Parathyroid adenoma (tissue), 2 donors: ENCODE measurements around the gene ECE1.
A peak's percentile ranks its signal among the peaks of the same experiment; 100 is the strongest.

Experiments used
- H2AFZ ChIP-seq: fragments of 300-600 bp; sonication (generic); one replicate; pipeline ENCODE4 v1.7.0; 2017; ENCODE audit warnings: antibody characterized with exemption, mild to moderate bottlenecking
- H3K27ac ChIP-seq: fragments of 300-600 bp; sonication (generic); one replicate; pipeline ENCODE4 v1.7.0; 2017
- H3K27me3 ChIP-seq: fragments of 300-600 bp; sonication (generic); one replicate; pipeline ENCODE4 v1.7.0; 2017; ENCODE audit warnings: low read length; ENCODE audit not compliant: control insufficient read depth, insufficient read depth
- H3K36me3 ChIP-seq: fragments of 300-600 bp; sonication (generic); one replicate; pipeline ENCODE4 v1.7.0; 2017; ENCODE audit warnings: low read length; ENCODE audit not compliant: control insufficient read depth, insufficient read depth
- H3K4me1 ChIP-seq: fragments of 300-600 bp; sonication (generic); one replicate; pipeline ENCODE4 v1.7.0; 2017; ENCODE audit warnings: control low read depth
- H3K4me2 ChIP-seq: fragments of 300-600 bp; sonication (generic); one replicate; pipeline ENCODE4 v1.7.0; 2017; ENCODE audit warnings: low read length
- H3K4me3 ChIP-seq: fragments of 300-600 bp; sonication (generic); one replicate; pipeline ENCODE4 v1.7.0; 2017; ENCODE audit warnings: low read depth, low read length
- H3K79me2 ChIP-seq: fragments of 300-600 bp; sonication (generic); one replicate; pipeline ENCODE4 v1.7.0; 2017; ENCODE audit warnings: control low read depth
- H3K9ac ChIP-seq: fragments of 300-600 bp; sonication (generic); one replicate; pipeline ENCODE4 v1.7.0; 2017; ENCODE audit warnings: mild to moderate bottlenecking
- H3K9me3 ChIP-seq: fragments of 300-600 bp; sonication (generic); one replicate; pipeline ENCODE4 v1.7.0; 2017; ENCODE audit warnings: low read length; ENCODE audit not compliant: control insufficient read depth
- TF ChIP-seq, protein P1 (sequence below): fragments of 300-600 bp; sonication (generic); IDR thresholded peaks from one replicate; pipeline ENCODE4 v1.7.0; 2017; ENCODE audit warnings: antibody characterized with exemption, mild to moderate bottlenecking
- donor health status: primary hyperparathyroidism.

Gene ECE1

DNA sequence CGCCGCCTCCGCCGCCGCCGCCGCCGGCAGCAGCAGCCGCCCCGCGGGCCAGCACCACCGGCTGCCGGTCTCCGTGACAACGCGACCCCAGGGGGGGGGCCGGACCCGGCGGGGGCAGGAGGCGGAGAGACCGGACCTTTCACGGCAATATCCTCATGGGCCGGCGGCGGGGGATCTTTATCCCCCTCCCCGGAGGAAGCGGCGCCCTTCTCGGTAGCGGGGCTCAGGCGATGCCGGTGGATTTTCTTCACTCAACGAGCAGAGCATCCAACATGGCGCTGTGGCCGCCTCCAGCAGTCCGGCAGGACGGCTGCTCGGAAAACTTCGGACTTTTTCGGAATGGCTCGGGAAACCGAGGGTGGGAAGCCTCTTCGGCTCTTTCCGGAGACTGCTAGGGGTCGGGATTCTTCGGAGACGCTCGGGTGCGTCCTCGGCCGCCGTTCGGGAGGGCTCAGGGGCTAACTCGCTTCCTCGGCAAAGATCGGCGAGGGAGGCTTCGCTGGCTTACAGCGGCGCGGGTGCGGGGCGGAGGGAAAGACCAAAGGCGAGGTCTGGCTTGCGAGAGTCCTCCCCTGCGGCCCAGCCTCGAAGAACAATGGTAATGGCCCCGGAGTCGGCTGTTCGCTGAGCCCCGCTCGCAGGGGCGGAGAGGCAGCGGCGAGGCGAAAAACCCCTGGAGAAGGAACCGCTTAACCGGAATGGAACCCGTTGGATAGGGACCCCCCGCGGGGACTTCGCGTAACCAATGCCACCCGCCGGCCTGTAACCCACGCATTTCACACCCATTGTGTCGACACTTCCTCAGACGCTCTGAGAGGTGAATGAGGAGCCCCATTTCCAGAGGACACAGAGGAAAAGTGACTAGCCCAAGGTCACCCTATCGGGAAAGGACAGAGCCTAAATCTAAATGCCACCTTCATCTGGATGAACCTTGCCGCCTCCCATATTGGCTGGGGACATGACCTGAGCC, 113.4 kb downstream of the ECE1 start, which contains the start of gene EIF4G3:
Gene EIF4G3 (minus strand): TSS at position 312 of the 970 bp plus-strand sequence. CDS start 174,155 bp downstream, outside the sequence.
- Histone ChIP-seq H2AFZ (peak within 1 kb of the TSS; percentile 92), H3K27me3 (no peaks in the 10 kb centered on the region)

DNA sequence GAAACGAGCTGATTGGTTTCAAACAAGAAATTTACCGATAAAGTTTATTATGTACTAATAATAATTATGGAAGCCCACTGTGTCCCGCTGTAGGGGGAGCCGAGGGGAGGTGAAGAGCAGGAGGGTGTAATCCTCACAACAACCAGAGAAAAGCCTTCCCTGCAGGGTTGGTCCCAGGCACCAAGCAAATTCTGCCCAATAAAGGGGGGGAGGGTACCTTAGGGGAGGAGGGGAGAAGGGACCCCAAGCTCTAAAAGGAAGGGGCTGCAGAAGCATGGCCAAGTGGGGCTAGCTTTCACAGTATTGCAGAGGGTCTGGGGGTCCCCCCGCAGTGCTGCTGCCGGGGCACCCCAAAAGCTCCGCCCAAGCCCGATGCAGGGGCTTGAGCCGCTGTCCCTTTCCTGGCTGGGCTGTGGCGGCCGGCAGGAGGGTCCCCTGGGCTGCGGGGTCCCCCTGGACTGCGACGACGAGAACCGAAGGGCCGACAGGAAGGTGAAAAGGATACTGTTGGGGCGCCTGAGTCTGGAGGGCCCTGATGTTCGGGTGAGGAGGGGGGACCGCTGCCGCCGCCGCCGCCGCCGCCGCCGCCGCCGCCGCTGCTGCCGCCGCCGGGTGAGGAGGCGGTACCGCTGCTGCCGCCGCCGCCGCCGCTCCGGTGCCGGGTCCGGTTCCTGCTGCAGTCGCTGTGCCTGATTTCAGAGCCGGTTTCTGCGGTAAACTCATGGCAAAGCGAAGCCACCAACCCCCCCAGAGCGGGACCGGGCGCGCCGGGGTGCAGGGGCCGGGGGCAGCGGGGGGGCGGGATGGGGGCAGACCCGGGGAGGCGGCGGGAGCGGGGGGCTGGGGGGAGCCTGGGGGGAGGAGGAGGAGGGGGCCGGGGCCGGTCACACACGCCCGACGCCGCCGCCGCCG, 114.3 kb downstream of the ECE1 start:
- no peaks in the 10 kb centered on the region for H3K79me2 ChIP-seq
- peak overlapping the region; percentile 68 for H2AFZ ChIP-seq
- H3K27me3 ChIP-seq = no peaks in the 10 kb centered on the region
- no peak overlapping the region for H3K9ac ChIP-seq
- no peaks in the 10 kb centered on the region for H3K36me3 ChIP-seq
- no peaks in the 10 kb centered on the region for H3K4me1 ChIP-seq
- peak overlapping the region; percentile 80 for H3K4me3 ChIP-seq
- peak overlapping the region; percentile 79 for H3K27ac ChIP-seq
- H3K9me3 ChIP-seq = no peaks in the 10 kb centered on the region
- peak overlapping the region; percentile 89 for H3K4me2 ChIP-seq
- TF ChIP-seq, protein P1, sequence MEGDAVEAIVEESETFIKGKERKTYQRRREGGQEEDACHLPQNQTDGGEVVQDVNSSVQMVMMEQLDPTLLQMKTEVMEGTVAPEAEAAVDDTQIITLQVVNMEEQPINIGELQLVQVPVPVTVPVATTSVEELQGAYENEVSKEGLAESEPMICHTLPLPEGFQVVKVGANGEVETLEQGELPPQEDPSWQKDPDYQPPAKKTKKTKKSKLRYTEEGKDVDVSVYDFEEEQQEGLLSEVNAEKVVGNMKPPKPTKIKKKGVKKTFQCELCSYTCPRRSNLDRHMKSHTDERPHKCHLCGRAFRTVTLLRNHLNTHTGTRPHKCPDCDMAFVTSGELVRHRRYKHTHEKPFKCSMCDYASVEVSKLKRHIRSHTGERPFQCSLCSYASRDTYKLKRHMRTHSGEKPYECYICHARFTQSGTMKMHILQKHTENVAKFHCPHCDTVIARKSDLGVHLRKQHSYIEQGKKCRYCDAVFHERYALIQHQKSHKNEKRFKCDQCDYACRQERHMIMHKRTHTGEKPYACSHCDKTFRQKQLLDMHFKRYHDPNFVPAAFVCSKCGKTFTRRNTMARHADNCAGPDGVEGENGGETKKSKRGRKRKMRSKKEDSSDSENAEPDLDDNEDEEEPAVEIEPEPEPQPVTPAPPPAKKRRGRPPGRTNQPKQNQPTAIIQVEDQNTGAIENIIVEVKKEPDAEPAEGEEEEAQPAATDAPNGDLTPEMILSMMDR = no peak

More for the DNA sequence above, 113.4 kb downstream of the ECE1 start, which contains the start of gene EIF4G3:
- H3K4me3 ChIP-seq = peak within 1 kb of the TSS; percentile 80
- peak within 1 kb of the TSS; percentile 79 for H3K27ac ChIP-seq
- no peaks in the 10 kb centered on the region for H3K4me1 ChIP-seq
- H3K9me3 ChIP-seq = no peaks in the 10 kb centered on the region
- peak within 1 kb of the TSS; percentile 89 for H3K4me2 ChIP-seq
- no peaks in the 10 kb centered on the region for H3K79me2 ChIP-seq
- H3K36me3 ChIP-seq = no peaks in the 10 kb centered on the region
- no peak within 1 kb of the TSS for H3K9ac ChIP-seq
- TF ChIP-seq, protein P1 = no peak

DNA sequence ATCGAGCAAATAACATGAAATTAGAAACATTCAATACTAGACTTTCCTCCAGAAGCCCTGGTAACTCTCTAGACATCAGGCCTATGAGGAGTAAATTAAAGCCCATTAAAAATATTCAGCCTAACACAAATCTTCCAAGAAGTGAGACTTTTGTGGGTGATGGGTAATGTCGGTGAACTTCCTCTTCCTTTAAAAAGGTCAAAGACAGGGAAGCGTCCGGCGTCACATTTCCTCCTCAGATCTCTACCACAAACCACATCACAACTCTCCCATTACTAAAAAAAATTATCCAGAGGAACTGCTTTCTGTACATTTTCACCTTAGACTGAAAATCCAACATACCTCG, 115.0 kb downstream of the ECE1 start:
- TF ChIP-seq, protein P1 = no peak
- Histone ChIP-seq H3K4me3 (peak overlapping the region; percentile 80), H3K4me1 (peaks cover 5% of the 10 kb centered on the region), H3K9me3 (no peaks in the 10 kb centered on the region), H3K9ac (no peak overlapping the region), H2AFZ (peak overlapping the region; percentile 68), H3K27me3 (no peaks in the 10 kb centered on the region), H3K4me2 (peak overlapping the region; percentile 89), H3K36me3 (no peaks in the 10 kb centered on the region), H3K27ac (peak overlapping the region; percentile 79), H3K79me2 (no peaks in the 10 kb centered on the region)

DNA sequence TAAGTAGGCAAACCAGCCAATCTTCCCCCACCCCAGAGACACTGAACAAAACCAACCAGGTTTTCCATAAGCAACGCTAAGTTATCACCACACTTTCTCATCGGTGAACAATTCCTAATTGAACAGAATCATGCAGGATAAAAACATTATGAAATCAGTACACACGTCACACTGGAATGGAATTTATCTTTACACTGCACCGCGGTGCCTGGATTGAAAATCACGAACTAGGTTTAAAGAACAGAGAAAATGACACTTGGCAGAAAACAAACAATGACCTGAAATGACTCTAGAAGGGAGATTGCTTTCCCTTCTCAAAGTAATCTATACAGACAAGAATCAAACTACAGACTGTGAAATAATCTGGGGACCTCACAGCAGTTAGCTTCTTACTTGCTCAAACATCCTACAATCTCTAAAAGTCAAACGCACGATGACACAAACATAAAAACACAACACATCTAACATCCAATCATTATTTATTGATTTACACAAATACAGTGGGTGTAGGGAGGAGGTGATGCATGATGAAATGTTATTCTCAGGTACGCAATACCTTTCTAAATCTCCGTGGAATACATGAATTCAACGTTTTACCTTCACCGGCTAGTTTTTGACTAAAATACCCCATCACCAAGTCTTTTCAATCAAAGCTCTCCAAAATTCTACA, 115.5 kb downstream of the ECE1 start:
- Histone ChIP-seq H3K36me3 (no peaks in the 10 kb centered on the region), H3K4me1 (peaks cover 5% of the 10 kb centered on the region), H3K27me3 (no peaks in the 10 kb centered on the region), H3K27ac (peak overlapping the region; percentile 79), H2AFZ (peak overlapping the region; percentile 68), H3K79me2 (no peaks in the 10 kb centered on the region), H3K4me3 (peak overlapping the region; percentile 80), H3K9ac (no peak overlapping the region), H3K4me2 (peak overlapping the region; percentile 89), H3K9me3 (no peaks in the 10 kb centered on the region)
- TF ChIP-seq, protein P1 = no peak
